ENCODE data around the gene SPTLC3.
"Not testable (repeated sequence)": the region's sequence is repeated elsewhere in the genome, so short reads cannot be mapped to it uniquely, and the experiment has no call there.

Gene SPTLC3

DNA sequence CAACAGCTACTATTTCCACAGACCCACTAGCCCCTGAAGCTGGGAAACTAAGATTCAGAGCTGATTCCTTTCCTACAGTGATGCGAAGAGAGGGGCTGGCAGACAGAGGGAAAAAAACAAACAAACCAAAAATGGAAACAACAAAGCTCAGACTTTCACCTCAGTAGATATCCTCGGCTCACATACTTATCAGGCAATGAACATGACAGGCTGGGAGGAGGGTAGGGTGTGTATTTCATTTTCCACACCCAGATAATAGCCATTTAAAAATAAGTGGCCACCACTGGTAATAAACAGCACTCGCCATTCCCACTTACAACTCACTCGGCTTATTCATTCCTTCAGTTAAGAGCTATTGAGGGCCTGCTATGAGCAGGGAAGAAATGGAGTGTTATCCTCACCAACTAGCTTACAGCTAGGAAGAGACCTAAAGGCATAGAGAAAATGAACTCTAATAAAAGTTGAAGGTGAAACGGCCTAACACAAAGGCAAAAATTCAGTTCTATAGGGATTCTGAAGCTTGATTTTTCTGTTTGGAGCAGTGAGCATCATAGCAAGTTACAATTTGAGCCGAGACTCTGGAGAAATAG is 32.0 kb upstream of the SPTLC3 start:
- H3K4me3 ChIP-seq (ENCODE audit: low read depth, low read length): no peak overlapping the region
- TF ChIP-seq, protein P1, sequence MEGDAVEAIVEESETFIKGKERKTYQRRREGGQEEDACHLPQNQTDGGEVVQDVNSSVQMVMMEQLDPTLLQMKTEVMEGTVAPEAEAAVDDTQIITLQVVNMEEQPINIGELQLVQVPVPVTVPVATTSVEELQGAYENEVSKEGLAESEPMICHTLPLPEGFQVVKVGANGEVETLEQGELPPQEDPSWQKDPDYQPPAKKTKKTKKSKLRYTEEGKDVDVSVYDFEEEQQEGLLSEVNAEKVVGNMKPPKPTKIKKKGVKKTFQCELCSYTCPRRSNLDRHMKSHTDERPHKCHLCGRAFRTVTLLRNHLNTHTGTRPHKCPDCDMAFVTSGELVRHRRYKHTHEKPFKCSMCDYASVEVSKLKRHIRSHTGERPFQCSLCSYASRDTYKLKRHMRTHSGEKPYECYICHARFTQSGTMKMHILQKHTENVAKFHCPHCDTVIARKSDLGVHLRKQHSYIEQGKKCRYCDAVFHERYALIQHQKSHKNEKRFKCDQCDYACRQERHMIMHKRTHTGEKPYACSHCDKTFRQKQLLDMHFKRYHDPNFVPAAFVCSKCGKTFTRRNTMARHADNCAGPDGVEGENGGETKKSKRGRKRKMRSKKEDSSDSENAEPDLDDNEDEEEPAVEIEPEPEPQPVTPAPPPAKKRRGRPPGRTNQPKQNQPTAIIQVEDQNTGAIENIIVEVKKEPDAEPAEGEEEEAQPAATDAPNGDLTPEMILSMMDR (IDR thresholded peaks at IDR 0.05; ENCODE audit: low read depth, low read length, missing control alignments): no peak
- no peak for DNase-seq (ENCODE audit: low read depth)

DNA sequence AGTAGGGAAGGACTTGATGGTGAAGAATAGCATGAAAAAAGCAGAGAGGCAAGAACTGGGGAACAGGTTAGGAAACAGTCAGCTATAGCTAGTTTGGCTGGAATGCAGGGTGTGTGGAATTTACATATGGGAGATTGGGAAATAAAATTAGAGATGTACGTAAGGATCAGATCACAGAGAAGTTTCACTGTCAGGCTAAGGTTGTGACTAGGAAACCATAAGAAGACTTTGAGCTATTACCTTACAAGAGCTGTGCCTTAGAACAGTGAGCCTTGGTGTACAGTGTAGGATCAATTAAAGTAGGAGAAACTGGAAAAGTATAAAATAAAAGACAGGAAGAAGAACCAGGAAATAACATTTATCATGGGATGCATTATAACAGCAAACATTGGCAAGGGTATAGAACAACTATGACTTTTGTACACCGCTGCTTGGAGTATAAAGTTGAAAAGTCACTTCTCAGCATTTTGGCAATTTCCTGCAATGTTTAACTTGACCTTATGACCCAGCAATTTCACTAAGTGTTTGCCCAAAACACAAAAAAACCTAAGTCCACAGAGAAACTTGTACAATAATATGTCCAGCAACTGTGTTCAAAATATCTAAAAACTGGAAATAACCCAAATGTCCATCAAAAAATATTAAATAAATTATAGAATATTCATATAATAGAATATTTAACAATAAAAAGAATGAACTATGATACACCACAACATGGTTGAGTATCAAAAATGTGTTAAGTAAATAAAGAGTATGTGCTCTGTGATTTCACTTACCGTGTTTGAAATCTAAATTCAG is 31.2 kb upstream of the SPTLC3 start:
- DNase-seq (ENCODE audit: low read depth): no peak
- TF ChIP-seq, protein P1 (IDR thresholded peaks at IDR 0.05; ENCODE audit: low read depth, low read length, missing control alignments): no peak
- H3K4me3 ChIP-seq (ENCODE audit: low read depth, low read length): no peak overlapping the region

GRCh38 chr20:12978126-12978394 is 30.7 kb upstream of the SPTLC3 start:
- no peak overlapping the region for H3K4me3 ChIP-seq (ENCODE audit: low read depth, low read length)
- DNase-seq (ENCODE audit: low read depth): no peak
- TF ChIP-seq, protein P1 (IDR thresholded peaks at IDR 0.05; ENCODE audit: low read depth, low read length, missing control alignments): no peak

GRCh38 chr20:12978613-12979495 is 29.9 kb upstream of the SPTLC3 start:
- TF ChIP-seq, protein P1 (IDR thresholded peaks at IDR 0.05; ENCODE audit: low read depth, low read length, missing control alignments): no peak
- no peak for DNase-seq (ENCODE audit: low read depth)
- H3K4me3 ChIP-seq (ENCODE audit: low read depth, low read length): no peak overlapping the region

- not testable (repeated sequence) for DNase-seq (ENCODE audit: low read depth); H3K4me3 ChIP-seq (ENCODE audit: low read depth, low read length)
Measured at GRCh38 chr20:12979713-12980112, 29.1 kb upstream of the SPTLC3 start.

GRCh38 chr20:12982098-12982497 is 26.7 kb upstream of the SPTLC3 start:
- no peak overlapping the region for H3K4me3 ChIP-seq (ENCODE audit: low read depth, low read length)
- TF ChIP-seq, protein P1 (IDR thresholded peaks at IDR 0.05; ENCODE audit: low read depth, low read length, missing control alignments): no peak

GRCh38 chr20:12984069-12984765 is 24.6 kb upstream of the SPTLC3 start:
- H3K4me3 ChIP-seq (ENCODE audit: low read depth, low read length): no peak overlapping the region
- TF ChIP-seq, protein P1 (IDR thresholded peaks at IDR 0.05; ENCODE audit: low read depth, low read length, missing control alignments): no peak
- no peak for DNase-seq (ENCODE audit: low read depth)

More at GRCh38 chr20:12982098-12982497, 26.7 kb upstream of the SPTLC3 start:
- no peak for DNase-seq (ENCODE audit: low read depth)

All from GM12864 (cell line).